ENCODE data around the gene C1orf115. TPM values are rescaled to one million over a fixed set of nuclear protein-coding genes. Genes with fewer than 3 reads are reported as not detected.

Gene C1orf115
- total and polyA plus RNA-seq, 2 of the 4 experiments (the other 2 are of a cell fraction): 0.07 to 0.18 TPM

- H4K20me1 ChIP-seq (ENCODE audit: insufficient read depth, low read length): no peaks in the 10 kb centered on the region
- DNase-seq (no peak), ATAC-seq (ENCODE audit: low read depth) (no peak)
- intact Hi-C loops (cut with micrococcal nuclease): no loop called here
- no peaks in the 10 kb centered on the region for H3K4me1 ChIP-seq (ENCODE audit: control insufficient read depth, insufficient read depth, low read length)
- H3K56ac ChIP-seq (ENCODE audit: extremely low read depth, insufficient read depth, low read length): no peak overlapping the region
- no peak overlapping the region for H3K9ac ChIP-seq (ENCODE audit: low read depth, low read length)
- no peak overlapping the region for H4K8ac ChIP-seq (ENCODE audit: low read depth in 2 of 2, low read length in 2 of 2)
- no peak overlapping the region for H3K4me2 ChIP-seq (ENCODE audit: low read depth, low read length)
- no peak overlapping the region for H3K4me3 ChIP-seq (ENCODE audit: insufficient read depth, low read depth, low read length)
- BruUV-seq (replicated peaks): no TSS peak
- ChIA-PET POLR2A (ENCODE audit: unreplicated experiment) (interaction anchor here (0.9 kb wide), 1 partner anchor 10 kb away, joined by 8 read pairs; no protein-coding TSS in a partner anchor), CTCF (no interaction called here)
- H2BK15ac ChIP-seq (ENCODE audit: low read depth, low read length): no peak overlapping the region
- no peaks in the 10 kb centered on the region for H3K9me1 ChIP-seq (ENCODE audit: insufficient read depth, low read length)
- no peak overlapping the region for H2AK5ac ChIP-seq (ENCODE audit: low read depth, low read length)
- in situ Hi-C loops (cut with MboI; ENCODE audit: low sequenced_read_pairs): no loop called here
- H3K36me3 ChIP-seq (ENCODE audit: control insufficient read depth, insufficient read depth, low read length): no peaks in the 10 kb centered on the region
- no peak overlapping the region for H2BK5ac ChIP-seq (ENCODE audit: low read depth, low read length, poor library complexity, severe bottlenecking)
- H4K5ac ChIP-seq (ENCODE audit: low read depth, low read length): no peak overlapping the region
- no peak for TF ChIP-seq MAZ (IDR thresholded peaks at IDR 0.05; ENCODE audit: borderline replicate concordance, low read depth, low read length)
- no peak for TF ChIP-seq CEBPB (IDR thresholded peaks at IDR 0.05; ENCODE audit: low read depth, low read length)
- TF ChIP-seq USF2 (IDR thresholded peaks at IDR 0.05; ENCODE audit: low read depth, low read length): no peak
- no peak for TF ChIP-seq MAFK (IDR thresholded peaks at IDR 0.05; ENCODE audit: low read depth, low read length)
- TF ChIP-seq FOS (IDR thresholded peaks at IDR 0.05; ENCODE audit: low read depth, low read length): no peak
- no peak for TF ChIP-seq BHLHE40 (IDR thresholded peaks at IDR 0.05; ENCODE audit: low read depth, low read length)
- no peak for TF ChIP-seq RAD21 (IDR thresholded peaks at IDR 0.05; ENCODE audit: low read length)
- TF ChIP-seq SMC3 (IDR thresholded peaks at IDR 0.05; ENCODE audit: low read depth, low read length): no peak
- TF ChIP-seq CTCF (conservative IDR thresholded peaks at IDR 0.05; ENCODE audit: low read depth, low read length): no peak
- TF ChIP-seq POLR2A (IDR thresholded peaks at IDR 0.05; ENCODE audit: low read depth, low read length): no peak
- TF ChIP-seq RCOR1 (IDR thresholded peaks at IDR 0.05; ENCODE audit: insufficient replicate concordance, low read length): no peak
- no peak for TF ChIP-seq MXI1 (IDR thresholded peaks at IDR 0.05; ENCODE audit: borderline replicate concordance, low read depth, low read length)
- TF ChIP-seq CHD1 (IDR thresholded peaks at IDR 0.05; ENCODE audit: low read depth, low read length): no peak
- no peak for TF ChIP-seq NFE2L2 (IDR thresholded peaks at IDR 0.05; ENCODE audit: low read depth, low read length)
- TF ChIP-seq RFX5 (IDR thresholded peaks at IDR 0.05; ENCODE audit: low read depth, low read length): no peak
- TF ChIP-seq ELK1 (IDR thresholded peaks at IDR 0.05; ENCODE audit: borderline replicate concordance, low read depth, low read length): no peak
- H3K18ac ChIP-seq (ENCODE audit: low read depth, low read length): no peak overlapping the region
- no peak overlapping the region for H3K23ac ChIP-seq (ENCODE audit: low read depth, low read length)
- H4K91ac ChIP-seq (ENCODE audit: insufficient read depth, low read depth, low read length): no peak overlapping the region
- peaks cover 3% of the 10 kb centered on the region; the same call in 1 of the 2 replicates for H3K27me3 ChIP-seq (ENCODE audit: control insufficient read depth, insufficient read depth, low read length)
- H2AFZ ChIP-seq (replicated peaks; ENCODE audit: low read length, poor library complexity): no peak overlapping the region
- dilution Hi-C loops (cut with HindIII; ENCODE audit: low sequenced_read_pairs, unreplicated experiment): no loop called here
- no peaks in the 10 kb centered on the region for H3K9me3 ChIP-seq (ENCODE audit: control insufficient read depth, insufficient read depth, low read length)
- H3K4ac ChIP-seq (ENCODE audit: low read depth, low read length): no peak overlapping the region
- no peak overlapping the region for H2AK9ac ChIP-seq (replicated peaks; ENCODE audit: low read depth, low read length, poor library complexity)
- no peak overlapping the region for H3K14ac ChIP-seq (replicated peaks; ENCODE audit: low read depth, low read length)
- no peak overlapping the region for H2BK20ac ChIP-seq (ENCODE audit: low read depth, low read length)
- 38% methylated on average over 1 of the region's 1 CpG; no CpG with 5 or more reads in 1 of the 2 experiments for WGBS, 2 experiments (ENCODE audit: extremely low coverage in 2 of 2, insufficient read length in 1 of 2)
- no peaks in the 10 kb centered on the region for H3K79me1 ChIP-seq (ENCODE audit: low read depth in 1 of 2, low read length in 2 of 2)
- H3K27ac ChIP-seq (ENCODE audit: insufficient read depth, low read length): no peak overlapping the region
- H2BK120ac ChIP-seq (ENCODE audit: low read depth, low read length): no peak overlapping the region
Observed at GRCh38 chr1:220673921-220674320, 16.2 kb upstream of the C1orf115 start.
